Stimulated activated CD4-positive, alpha-beta T cell treated with anti-CD3 and anti-CD28 coated beads, Interleukin-12 subunit alpha, Interleukin-12 subunit beta, amount 100 ng/mL, for 4 hours (primary cell): ENCODE measurements around the gene CSF2.

Experiments used
- DNase-seq: peaks from one replicate; pipeline ENCODE4 v3.0.0-alpha.2; 2020

CSF2 gene

GRCh38 chr5:132070460-132071337 is 2.9 kb upstream of the CSF2 start:
- no peak for DNase-seq

DNA sequence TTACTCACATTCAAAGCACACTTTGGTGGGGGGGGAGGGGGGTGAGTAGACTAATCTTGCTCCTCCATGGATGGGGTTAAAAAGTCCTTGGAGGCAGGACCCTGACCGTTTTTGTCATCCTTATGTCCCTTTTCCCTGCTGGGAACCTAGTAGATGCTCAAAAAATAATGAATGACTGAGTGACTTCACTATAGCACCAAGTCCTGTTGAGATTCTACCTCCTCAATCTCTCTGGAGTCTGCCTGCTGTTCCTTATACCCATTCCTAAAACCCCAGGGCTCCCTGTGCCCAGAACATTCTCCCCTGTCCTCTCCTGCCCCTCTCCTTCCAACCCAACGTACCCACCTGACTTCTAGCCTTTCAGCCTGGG is 2.3 kb upstream of the CSF2 start:
- no peak for DNase-seq

GRCh38 chr5:132072070-132072469 is 1.5 kb upstream of the CSF2 start:
- DNase-seq, result no peak

DNA sequence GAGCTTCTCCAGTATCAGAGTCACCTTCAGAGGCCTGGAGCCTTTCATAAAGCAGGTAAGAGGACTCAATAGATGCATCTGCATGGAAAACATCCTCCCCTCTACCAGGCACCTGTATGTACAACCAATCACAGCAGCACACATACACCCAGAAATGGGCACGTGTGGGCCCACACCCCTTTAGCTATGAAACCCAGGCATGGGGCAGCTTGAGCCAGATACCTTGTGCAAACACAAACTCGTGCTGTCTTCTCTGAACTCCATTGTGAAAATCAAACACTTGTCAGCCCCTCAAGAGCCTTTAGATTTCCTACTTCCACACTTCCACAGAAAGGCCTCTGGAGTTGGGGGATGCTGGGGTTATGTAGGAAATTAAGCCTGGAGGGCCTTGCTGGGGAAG is 1.1 kb upstream of the CSF2 start:
- no peak for DNase-seq

- DNase-seq, result no peak
These were observed 642 bp downstream of the CSF2 start for GRCh38 chr5:132074091-132074771.

DNA sequence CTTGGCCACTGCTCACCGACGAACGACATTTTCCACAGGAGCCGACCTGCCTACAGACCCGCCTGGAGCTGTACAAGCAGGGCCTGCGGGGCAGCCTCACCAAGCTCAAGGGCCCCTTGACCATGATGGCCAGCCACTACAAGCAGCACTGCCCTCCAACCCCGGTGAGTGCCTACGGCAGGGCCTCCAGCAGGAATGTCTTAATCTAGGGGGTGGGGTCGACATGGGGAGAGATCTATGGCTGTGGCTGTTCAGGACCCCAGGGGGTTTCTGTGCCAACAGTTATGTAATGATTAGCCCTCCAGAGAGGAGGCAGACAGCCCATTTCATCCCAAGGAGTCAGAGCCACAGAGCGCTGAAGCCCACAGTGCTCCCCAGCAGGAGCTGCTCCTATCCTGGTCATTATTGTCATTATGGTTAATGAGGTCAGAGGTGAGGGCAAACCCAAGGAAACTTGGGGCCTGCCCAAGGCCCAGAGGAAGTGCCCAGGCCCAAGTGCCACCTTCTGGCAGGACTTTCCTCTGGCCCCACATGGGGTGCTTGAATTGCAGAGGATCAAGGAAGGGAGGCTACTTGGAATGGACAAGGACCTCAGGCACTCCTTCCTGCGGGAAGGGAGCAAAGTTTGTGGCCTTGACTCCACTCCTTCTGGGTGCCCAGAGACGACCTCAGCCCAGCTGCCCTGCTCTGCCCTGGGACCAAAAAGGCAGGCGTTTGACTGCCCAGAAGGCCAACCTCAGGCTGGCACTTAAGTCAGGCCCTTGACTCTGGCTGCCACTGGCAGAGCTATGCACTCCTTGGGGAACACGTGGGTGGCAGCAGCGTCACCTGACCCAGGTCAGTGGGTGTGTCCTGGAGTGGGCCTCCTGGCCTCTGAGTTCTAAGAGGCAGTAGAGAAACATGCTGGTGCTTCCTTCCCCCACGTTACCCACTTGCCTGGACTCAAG is 1.5 kb downstream of the CSF2 start:
- no peak for DNase-seq

DNA sequence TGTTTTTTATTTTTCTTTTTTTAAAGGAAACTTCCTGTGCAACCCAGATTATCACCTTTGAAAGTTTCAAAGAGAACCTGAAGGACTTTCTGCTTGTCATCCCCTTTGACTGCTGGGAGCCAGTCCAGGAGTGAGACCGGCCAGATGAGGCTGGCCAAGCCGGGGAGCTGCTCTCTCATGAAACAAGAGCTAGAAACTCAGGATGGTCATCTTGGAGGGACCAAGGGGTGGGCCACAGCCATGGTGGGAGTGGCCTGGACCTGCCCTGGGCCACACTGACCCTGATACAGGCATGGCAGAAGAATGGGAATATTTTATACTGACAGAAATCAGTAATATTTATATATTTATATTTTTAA is 2.1 kb downstream of the CSF2 start:
- DNase-seq, result no peak

- DNase-seq, result no peak
These were observed 2.7 kb downstream of the CSF2 start for GRCh38 chr5:132076202-132076830.

- DNase-seq, result no peak
These were observed 3.4 kb downstream of the CSF2 start for GRCh38 chr5:132076983-132077382.

- DNase-seq, result no peak
These were observed 5.5 kb downstream of the CSF2 start for GRCh38 chr5:132079081-132079480.

GRCh38 chr5:132079619-132080018 is 6.0 kb downstream of the CSF2 start:
- no peak for DNase-seq

DNA sequence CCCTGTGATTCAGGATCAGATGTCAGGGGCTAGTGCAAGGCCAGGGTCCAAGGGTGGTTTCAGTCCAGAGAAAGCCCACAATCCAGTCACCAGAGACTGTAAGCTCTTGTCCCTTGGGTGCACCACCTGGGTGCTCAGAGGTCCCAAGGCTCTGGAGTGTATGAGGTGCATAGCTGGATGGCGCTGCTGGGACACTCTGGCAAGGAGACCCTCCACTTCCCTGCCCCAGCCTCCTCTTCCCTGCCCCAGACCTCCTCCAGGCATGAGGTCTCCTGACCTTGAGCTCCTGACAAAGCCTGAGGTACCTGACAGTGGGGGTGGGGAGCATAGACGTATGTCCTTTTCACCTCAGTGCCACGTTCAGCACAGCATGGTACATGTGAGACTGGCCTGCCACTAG is 7.0 kb downstream of the CSF2 start:
- no peak for DNase-seq

DNA sequence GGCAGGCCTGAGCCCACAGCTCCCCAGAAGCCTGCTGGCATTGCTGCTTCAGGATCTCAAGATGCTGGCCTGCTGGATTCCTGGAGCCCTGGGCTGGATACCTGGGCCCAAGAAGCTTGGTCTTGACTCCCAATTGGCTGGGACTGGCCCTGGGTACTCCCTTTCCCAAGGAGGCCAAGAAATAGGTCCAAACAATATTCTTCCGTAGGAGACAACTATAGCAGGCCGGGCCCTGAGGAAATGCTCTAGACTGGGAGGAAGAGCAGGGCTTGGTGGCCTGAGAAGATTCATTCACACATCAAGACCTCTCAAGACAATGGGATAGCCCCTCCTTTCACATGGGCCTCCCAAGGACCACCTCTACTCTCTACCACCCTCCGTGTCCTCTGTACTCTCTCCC is 7.9 kb downstream of the CSF2 start:
- no peak for DNase-seq

DNA sequence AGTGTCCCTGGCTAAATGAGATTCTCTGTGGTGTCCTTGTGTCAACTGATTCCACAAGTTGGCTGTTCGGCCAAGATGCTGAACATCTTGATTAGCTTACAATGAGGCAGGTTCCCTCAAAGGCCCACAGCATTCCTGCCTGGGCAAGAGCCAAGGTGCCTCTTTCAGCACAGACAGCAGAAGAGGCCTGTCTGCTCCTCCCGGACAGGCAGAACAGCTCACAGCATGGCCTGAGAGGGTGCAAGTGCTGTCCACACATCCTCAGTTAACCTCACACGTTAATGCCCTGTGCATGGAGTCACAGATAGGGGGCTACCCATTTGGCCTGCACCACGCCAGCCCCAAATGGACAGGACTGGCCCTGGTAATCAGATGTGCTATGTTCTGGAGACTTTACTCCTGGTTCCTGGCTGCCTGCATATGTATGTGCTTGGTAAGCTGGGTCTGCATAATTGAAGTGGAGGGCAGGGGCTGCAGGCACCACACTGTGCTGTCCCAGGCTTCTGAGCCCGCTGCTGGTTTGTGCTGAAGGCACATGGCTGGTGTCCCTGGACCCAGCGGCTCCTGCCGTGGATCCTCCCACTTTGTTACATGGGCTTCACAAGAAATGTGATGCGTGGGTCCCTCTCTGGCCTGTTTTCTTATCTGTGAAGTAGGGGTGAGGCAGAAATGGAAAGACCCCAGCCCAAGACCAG is 8.9 kb downstream of the CSF2 start:
- DNase-seq, result no peak

GRCh38 chr5:132083071-132083678 is 9.6 kb downstream of the CSF2 start:
- DNase-seq, result no peak

DNA sequence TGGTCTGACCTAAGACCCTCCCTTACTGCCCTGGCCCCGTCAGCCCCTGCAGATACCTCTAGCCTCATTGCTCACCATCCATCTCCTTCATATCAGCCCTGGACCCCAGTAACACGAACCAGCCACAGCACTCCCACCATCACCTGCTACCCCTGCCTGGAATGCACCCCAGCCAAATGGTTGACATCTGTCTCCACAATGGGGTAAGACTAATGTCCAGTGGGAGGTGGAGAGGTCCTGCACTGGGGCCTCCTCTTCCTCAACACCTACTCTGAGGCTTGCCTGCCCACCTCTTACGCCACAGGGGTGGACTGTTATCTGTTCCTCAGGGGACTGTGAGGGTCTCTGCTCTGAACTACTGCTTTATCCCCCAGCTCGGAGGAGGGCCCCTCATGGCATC is 12.1 kb downstream of the CSF2 start:
- no peak for DNase-seq

DNA sequence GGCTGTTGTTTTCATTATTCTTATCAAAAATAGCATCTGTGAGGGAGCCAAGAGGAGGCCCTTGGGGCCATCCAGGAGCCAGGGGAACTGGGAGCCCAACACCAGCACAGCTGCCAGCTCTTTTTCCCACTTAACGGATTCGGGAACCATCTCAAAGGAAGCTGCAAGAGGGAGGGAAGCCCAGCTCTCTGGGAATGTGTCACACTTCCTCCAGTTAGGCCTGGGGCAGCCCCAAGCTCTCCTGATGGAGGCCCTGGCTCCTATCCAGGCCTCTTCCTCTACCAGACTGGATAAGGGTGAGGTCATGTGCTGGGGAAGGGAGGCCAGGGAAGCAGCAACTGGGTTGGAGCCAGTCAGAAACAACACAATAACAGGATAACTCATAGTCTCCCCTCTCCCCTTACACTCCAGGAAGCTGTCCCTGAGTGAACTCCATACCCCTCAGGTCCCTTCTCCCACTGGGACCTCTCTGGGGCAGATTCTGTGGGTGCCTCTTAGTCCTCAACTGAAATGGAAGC is 12.7 kb downstream of the CSF2 start:
- DNase-seq, result no peak

DNA sequence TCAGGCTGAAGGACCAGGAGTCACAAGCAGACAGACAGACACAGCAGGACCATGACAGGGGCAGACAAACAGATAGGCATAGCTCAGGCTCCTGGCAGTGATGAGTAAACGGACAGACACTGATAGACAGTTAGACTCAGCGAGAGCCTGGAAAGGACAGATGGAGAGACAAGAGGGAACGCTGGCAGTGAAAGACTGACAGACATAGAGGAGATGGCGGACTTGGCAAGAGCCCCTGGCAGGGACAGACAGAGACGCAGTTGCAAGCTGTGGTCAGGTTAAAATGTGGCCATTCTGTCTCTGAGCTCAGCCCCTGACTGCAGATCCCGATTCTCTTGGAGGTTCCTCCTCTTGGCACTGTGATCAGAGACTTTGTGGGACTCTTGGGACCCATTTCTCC is 13.6 kb downstream of the CSF2 start:
- DNase-seq, result no peak

- DNase-seq, result no peak
These were observed 14.1 kb downstream of the CSF2 start for GRCh38 chr5:132087661-132088060.

DNA sequence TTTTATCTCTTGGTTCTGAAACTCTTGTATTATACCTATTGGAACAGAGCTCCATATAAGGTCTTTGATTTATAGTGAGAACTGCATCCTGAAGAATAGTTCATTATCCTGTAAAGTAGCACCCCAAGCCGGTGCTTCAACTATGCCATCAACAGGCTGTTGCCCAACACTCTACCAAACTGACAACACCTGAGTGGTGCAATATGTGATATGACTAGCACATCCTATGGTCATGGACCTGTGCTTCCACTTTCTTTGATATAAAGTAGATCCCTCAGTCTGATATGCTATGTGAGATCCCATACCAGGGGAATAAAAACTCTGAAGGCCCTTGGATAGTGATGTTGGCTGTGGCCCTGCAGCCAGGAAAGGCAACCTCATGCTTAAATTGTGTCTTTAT is 15.8 kb downstream of the CSF2 start:
- DNase-seq, result no peak

DNA sequence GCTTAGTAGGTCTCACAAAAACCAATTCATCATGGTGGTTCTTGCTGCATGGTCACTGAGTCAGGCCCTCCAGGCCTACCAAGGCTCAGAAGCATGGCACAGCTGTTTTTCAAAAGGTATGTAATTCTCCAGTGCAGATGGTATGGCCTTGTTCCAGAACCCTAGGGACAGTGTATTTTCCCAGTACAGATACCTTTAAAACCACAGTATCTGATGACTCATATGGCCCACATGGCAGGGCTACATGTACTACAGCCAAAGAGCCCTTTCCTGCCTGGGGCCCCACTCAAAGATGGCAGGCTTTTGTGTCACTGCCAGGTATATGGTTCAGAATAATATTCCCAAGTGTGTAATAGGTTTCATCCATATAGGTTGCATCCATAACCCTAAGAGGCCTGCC is 16.5 kb downstream of the CSF2 start:
- DNase-seq, result no peak

DNA sequence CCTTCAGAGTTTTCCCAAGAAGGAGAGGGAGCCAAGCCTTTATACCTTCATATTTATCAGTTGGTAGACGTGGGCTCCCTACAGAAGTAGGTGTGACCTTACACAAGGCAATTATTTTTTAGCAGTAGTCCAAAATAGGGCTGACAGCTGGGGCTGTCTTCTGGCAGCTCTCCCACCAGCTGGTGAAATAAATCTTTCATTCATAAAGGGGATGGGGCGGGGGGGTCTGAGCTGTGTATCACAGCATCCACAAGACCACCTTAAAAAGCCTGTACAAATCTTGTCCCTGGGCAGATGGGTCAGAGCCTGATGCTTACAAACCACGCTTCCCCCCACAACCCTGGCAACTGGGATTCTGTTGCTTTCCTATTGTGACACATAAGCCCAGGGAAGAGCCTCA is 19.7 kb downstream of the CSF2 start:
- DNase-seq, result no peak
